GM12878 (cell line): ENCODE measurements around the gene PGLYRP4.

Experiments used
- CHD1 ChIP-seq: IDR thresholded peaks from 2 replicates; pipeline ENCODE4 v1.6.1; 2012; ENCODE audit warnings: low read depth, low read length, improper control_type of control experiment
- CHD2 ChIP-seq: IDR thresholded peaks from 2 replicates; pipeline ENCODE4 v1.6.1; 2011; ENCODE audit warnings: low read depth, low read length, improper control_type of control experiment, borderline replicate concordance
- EZH2 ChIP-seq: IDR thresholded peaks from 2 replicates; pipeline ENCODE4 v1.6.1; 2012; ENCODE audit warnings: low read depth, mild to moderate bottlenecking, control low read depth, inconsistent platforms, low read length, borderline replicate concordance; ENCODE audit not compliant: control insufficient read depth
- HCFC1 ChIP-seq: fragments of 150-350 bp; IDR thresholded peaks from 2 replicates; pipeline ENCODE4 v1.6.1; 2014; ENCODE audit warnings: low read length
- SMARCA5 ChIP-seq: fragments of 450-650 bp; IDR thresholded peaks from 2 replicates; pipeline ENCODE4 v1.6.1; 2017; ENCODE audit warnings: mild to moderate bottlenecking
- SRF ChIP-seq, 2 experiments: IDR thresholded peaks; 2 replicates each; pipeline ENCODE4 v1.6.1; 2011; ENCODE audit warnings: low read depth in 2 of 2, low read length in 2 of 2, mild to moderate bottlenecking in 1 of 2, moderate library complexity in 1 of 2
- YY1 ChIP-seq: IDR thresholded peaks from 2 replicates; pipeline ENCODE4 v1.6.1; 2011; ENCODE audit warnings: low read depth, mild to moderate bottlenecking, low read length
- ZNF24 ChIP-seq: fragments of 450-650 bp; IDR thresholded peaks from 2 replicates; pipeline ENCODE4 v1.6.1; 2017; ENCODE audit warnings: antibody characterized with exemption, mild to moderate bottlenecking
- TF ChIP-seq, protein P1 (sequence below): IDR thresholded peaks from 2 replicates; pipeline ENCODE4 v1.6.1; 2012; ENCODE audit warnings: low read depth, low read length, improper control_type of control experiment

DNA sequence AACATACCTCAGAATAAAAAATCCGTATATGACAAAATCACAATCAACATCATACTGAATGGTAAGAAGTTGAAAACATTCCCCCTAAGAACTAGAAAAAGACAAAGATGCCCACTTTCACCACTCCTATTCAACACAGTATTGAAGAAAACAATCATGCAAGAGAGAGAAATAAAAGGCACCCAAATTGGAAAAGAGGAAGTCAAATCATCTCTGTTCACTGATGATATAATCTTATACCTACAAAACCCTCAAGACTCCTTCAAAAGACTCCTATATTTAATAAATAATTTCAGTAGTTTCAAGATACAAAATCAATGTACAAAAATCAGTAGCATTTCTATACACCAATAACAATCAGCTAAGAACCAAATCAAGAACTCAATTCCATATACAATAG lies 14.7 kb downstream of the PGLYRP4 start:
- TF ChIP-seq SMARCA5: no peak
- TF ChIP-seq CHD1: no peak
- TF ChIP-seq YY1: no peak
- TF ChIP-seq, protein P1, sequence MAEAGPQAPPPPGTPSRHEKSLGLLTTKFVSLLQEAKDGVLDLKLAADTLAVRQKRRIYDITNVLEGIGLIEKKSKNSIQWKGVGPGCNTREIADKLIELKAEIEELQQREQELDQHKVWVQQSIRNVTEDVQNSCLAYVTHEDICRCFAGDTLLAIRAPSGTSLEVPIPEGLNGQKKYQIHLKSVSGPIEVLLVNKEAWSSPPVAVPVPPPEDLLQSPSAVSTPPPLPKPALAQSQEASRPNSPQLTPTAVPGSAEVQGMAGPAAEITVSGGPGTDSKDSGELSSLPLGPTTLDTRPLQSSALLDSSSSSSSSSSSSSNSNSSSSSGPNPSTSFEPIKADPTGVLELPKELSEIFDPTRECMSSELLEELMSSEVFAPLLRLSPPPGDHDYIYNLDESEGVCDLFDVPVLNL: no peak
- TF ChIP-seq EZH2: no peak
- TF ChIP-seq HCFC1: no peak
- no peak for TF ChIP-seq ZNF24
- TF ChIP-seq SRF (IDR thresholded peaks at IDR 0.05; ENCODE audit: low read depth in 2 of 2, low read length in 2 of 2): no peak
- no peak for TF ChIP-seq CHD2
